Measurements from ENCODE around the gene ZNF287. TPM values are rescaled to one million over a fixed set of nuclear protein-coding genes. Genes with fewer than 3 reads are reported as not detected.
"Not testable (repeated sequence)": the region's sequence is repeated elsewhere in the genome, so short reads cannot be mapped to it uniquely, and the experiment has no call there.

ZNF287 gene
- total RNA-seq, 4 donors from 2014 or later, result 0.70 to 8.8 (median 3.7) TPM

- peak in 1 of 6 experiments; percentile 2 for TF ChIP-seq CTCF (IDR thresholded peaks at IDR 0.05)
- not testable (repeated sequence) for H3K4me3 ChIP-seq, H3K4me1 ChIP-seq, H3K9me3 ChIP-seq, H3K27me3 ChIP-seq, DNase-seq, H3K36me3 ChIP-seq, H3K27ac ChIP-seq
These were observed 43.4 kb downstream of the ZNF287 start for GRCh38 chr17:16525556-16525955.

DNA sequence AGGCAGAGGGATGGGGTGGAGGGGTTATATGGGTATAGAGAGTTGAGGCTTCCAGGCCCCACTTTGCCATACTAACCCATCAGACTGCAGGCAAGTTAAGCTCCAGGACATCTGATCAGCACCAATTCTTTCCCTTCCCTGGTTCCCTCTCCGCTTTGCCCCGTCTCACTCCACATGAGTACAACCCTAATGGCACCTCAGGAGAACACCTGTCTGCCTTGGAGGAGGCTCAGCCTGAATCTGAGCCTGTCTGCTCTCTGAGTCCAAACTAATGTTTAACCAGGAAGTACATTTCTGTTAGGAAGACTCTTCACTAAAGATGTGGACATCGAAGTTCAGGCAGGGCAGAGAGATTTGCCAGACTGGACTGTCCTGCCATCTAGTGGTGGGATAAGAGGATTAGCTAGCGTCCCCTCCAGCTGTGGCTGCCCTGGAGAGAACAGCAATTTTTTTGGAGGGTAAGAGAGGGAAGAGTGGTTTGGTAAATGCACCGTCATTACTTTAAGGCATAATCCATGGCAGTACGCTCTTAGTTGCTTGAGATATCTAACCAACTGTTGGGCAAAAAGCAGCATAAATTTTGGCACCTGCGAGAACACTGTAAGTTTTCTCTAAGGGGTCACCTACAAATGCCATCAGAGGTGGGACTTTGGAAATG lies 47.8 kb downstream of the ZNF287 start:
- no peaks in the 10 kb centered on the region for H3K36me3 ChIP-seq
- DNase-seq, result peak; percentile 57 to 87 (median 59)
- TF ChIP-seq POLR2A (IDR thresholded peaks at IDR 0.05) (peak in 1 of 2 donors; percentile 77), CTCF (IDR thresholded peaks at IDR 0.05) (peak; percentile 75 to 98 (median 92))
- H3K4me1 ChIP-seq, result peaks cover 0 to 6% (median 0%) of the 10 kb centered on the region in 4 donors
- H3K4me3 ChIP-seq, result no peak overlapping the region
- no peaks in the 10 kb centered on the region for H3K27me3 ChIP-seq
- H3K27ac ChIP-seq, result peak overlapping the region in 2 of 4 donors; percentile 28 to 69
- H3K9me3 ChIP-seq, result no peaks in the 10 kb centered on the region

DNA sequence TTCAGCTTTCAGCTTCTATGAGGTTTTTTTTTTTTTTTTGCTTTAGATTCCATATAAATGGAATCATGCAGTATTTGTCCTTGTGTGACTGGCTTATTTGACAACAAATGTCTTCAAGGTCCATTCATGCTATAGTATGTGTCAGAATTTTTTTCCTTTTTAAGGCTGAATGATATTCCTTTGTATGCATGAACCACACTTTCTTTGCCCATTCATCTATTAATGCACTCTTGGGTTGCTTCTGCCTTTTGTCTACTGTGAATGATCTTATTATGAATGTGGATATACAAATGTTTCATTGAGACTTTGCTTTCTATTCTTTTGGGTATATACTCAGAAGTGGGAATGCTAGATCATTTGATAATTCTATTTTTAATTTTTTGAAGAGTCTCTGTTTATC lies 50.0 kb downstream of the ZNF287 start:
- no peaks in the 10 kb centered on the region for H3K36me3 ChIP-seq
- no peak overlapping the region for H3K4me3 ChIP-seq
- DNase-seq, result no peak
- no peaks in the 10 kb centered on the region for H3K9me3 ChIP-seq
- TF ChIP-seq POLR2A (IDR thresholded peaks at IDR 0.05) (no peak), CTCF (IDR thresholded peaks at IDR 0.05) (no peak)
- peaks cover 0 to 6% (median 0%) of the 10 kb centered on the region in 4 donors for H3K4me1 ChIP-seq
- H3K27ac ChIP-seq, result no peak overlapping the region
- no peaks in the 10 kb centered on the region for H3K27me3 ChIP-seq

- Histone ChIP-seq H3K4me1 (peaks cover 0 to 6% (median 0%) of the 10 kb centered on the region in 4 donors), H3K4me3 (no peak overlapping the region), H3K36me3 (no peaks in the 10 kb centered on the region), H3K27me3 (no peaks in the 10 kb centered on the region), H3K9me3 (no peaks in the 10 kb centered on the region), H3K27ac (no peak overlapping the region)
- TF ChIP-seq POLR2A (IDR thresholded peaks at IDR 0.05) (no peak), CTCF (IDR thresholded peaks at IDR 0.05) (no peak)
- DNase-seq, result peak in 1 of 3 donors; percentile 38
These were observed 51.5 kb downstream of the ZNF287 start for GRCh38 chr17:16517477-16517876.

- DNase-seq, result peak in 1 of 3 donors; percentile 40
- no peaks in the 10 kb centered on the region for H3K36me3 ChIP-seq
- no peak for TF ChIP-seq CTCF (IDR thresholded peaks at IDR 0.05)
- no peak for TF ChIP-seq POLR2A (IDR thresholded peaks at IDR 0.05)
- peaks cover 0 to 6% (median 0%) of the 10 kb centered on the region in 4 donors for H3K4me1 ChIP-seq
- H3K9me3 ChIP-seq, result no peaks in the 10 kb centered on the region
- no peak overlapping the region for H3K4me3 ChIP-seq
- no peak overlapping the region for H3K27ac ChIP-seq
- H3K27me3 ChIP-seq, result no peaks in the 10 kb centered on the region
These were observed 52.4 kb downstream of the ZNF287 start for GRCh38 chr17:16516594-16517051.

All from Peyer's patch (tissue), 4 donors.